ENCODE data around the gene CACNA2D4. TPM values are rescaled to one million over a fixed set of nuclear protein-coding genes. Genes with fewer than 3 reads are reported as not detected.

Gene CACNA2D4
- polyA plus RNA-seq, 6 donors from 2014 or later = 0.46 to 3.6 (median 2.7) TPM

- Mint-ChIP-seq H3K4me1 (no peaks in the 10 kb centered on the region), H3K27me3 (peaks cover 8 to 40% (median 28%) of the 10 kb centered on the region in 3 donors), H3K9me3 (peaks cover 11 to 37% (median 25%) of the 10 kb centered on the region in 7 donors), H3K27ac (no peak overlapping the region), H3K4me3 (no peak overlapping the region), H3K36me3 (peaks cover 7 to 36% of the 10 kb centered on the region in 2 donors)
- DNase-seq (no peak), ATAC-seq (ENCODE audit: low read depth in 2 of 2) (no peak)
Measured at GRCh38 chr12:1858456-1858855, 60.0 kb downstream of the CACNA2D4 start.

GRCh38 chr12:1857821-1858220 lies 60.6 kb downstream of the CACNA2D4 start:
- no peak overlapping the region for H3K27ac Mint-ChIP-seq
- H3K4me1 Mint-ChIP-seq = no peaks in the 10 kb centered on the region
- ATAC-seq (ENCODE audit: low read depth in 2 of 2) (no peak), DNase-seq (no peak)
- H3K27me3 Mint-ChIP-seq = peaks cover 5 to 42% (median 28%) of the 10 kb centered on the region in 3 donors
- peaks cover 11 to 39% (median 25%) of the 10 kb centered on the region in 7 donors for H3K9me3 Mint-ChIP-seq
- H3K4me3 Mint-ChIP-seq = no peak overlapping the region
- peaks cover 7 to 36% of the 10 kb centered on the region in 2 donors for H3K36me3 Mint-ChIP-seq

- Mint-ChIP-seq H3K4me3 (no peak overlapping the region), H3K27ac (no peak overlapping the region), H3K4me1 (no peaks in the 10 kb centered on the region), H3K9me3 (peaks cover 11 to 39% (median 25%) of the 10 kb centered on the region in 7 donors), H3K27me3 (peaks cover 5 to 42% (median 27%) of the 10 kb centered on the region in 3 donors), H3K36me3 (peaks cover 7 to 36% of the 10 kb centered on the region in 2 donors)
- DNase-seq = no peak
- no peak for ATAC-seq (ENCODE audit: low read depth in 2 of 2)
Measured at GRCh38 chr12:1857086-1857485, 61.4 kb downstream of the CACNA2D4 start.

- ATAC-seq (ENCODE audit: low read depth in 2 of 2) = no peak
- DNase-seq = no peak
- Mint-ChIP-seq H3K27ac (no peak overlapping the region), H3K27me3 (peaks cover 5 to 35% (median 21%) of the 10 kb centered on the region in 3 donors), H3K4me3 (peak overlapping the region in 2 of 8 donors; percentile 12), H3K36me3 (peaks cover 7 to 36% of the 10 kb centered on the region in 2 donors), H3K4me1 (no peaks in the 10 kb centered on the region), H3K9me3 (peaks cover 11 to 39% (median 25%) of the 10 kb centered on the region in 7 donors)
Measured at GRCh38 chr12:1855241-1855640, 63.2 kb downstream of the CACNA2D4 start.

- ATAC-seq (ENCODE audit: low read depth in 2 of 2) = no peak
- DNase-seq = no peak
- Mint-ChIP-seq H3K27me3 (peaks cover 5 to 35% (median 21%) of the 10 kb centered on the region in 3 donors), H3K27ac (no peak overlapping the region), H3K4me3 (no peak overlapping the region), H3K4me1 (no peaks in the 10 kb centered on the region), H3K9me3 (peaks cover 11 to 39% (median 25%) of the 10 kb centered on the region in 7 donors), H3K36me3 (peaks cover 7 to 36% of the 10 kb centered on the region in 2 donors)
Measured at GRCh38 chr12:1853716-1854115, 64.7 kb downstream of the CACNA2D4 start.

GRCh38 chr12:1852076-1852475 lies 66.4 kb downstream of the CACNA2D4 start:
- no peaks in the 10 kb centered on the region for H3K4me1 Mint-ChIP-seq
- H3K27me3 Mint-ChIP-seq = peaks cover 3 to 24% (median 12%) of the 10 kb centered on the region in 3 donors
- no peak for DNase-seq
- peak overlapping the region in 1 of 6 donors; percentile 4 for H3K27ac Mint-ChIP-seq
- ATAC-seq (ENCODE audit: low read depth in 2 of 2) = no peak
- peaks cover 7 to 30% of the 10 kb centered on the region in 2 donors for H3K36me3 Mint-ChIP-seq
- H3K9me3 Mint-ChIP-seq = peaks cover 11 to 35% (median 25%) of the 10 kb centered on the region in 7 donors
- H3K4me3 Mint-ChIP-seq = no peak overlapping the region

GRCh38 chr12:1851151-1851701 lies 67.2 kb downstream of the CACNA2D4 start:
- Mint-ChIP-seq H3K27me3 (peaks cover 0 to 16% (median 9%) of the 10 kb centered on the region in 3 donors), H3K4me3 (no peak overlapping the region), H3K4me1 (no peaks in the 10 kb centered on the region), H3K9me3 (peaks cover 6 to 30% (median 20%) of the 10 kb centered on the region in 7 donors), H3K27ac (no peak overlapping the region), H3K36me3 (peaks cover 5 to 21% of the 10 kb centered on the region in 2 donors)
- ATAC-seq (ENCODE audit: low read depth in 2 of 2) = no peak
- no peak for DNase-seq

- Mint-ChIP-seq H3K4me3 (no peak overlapping the region), H3K27me3 (peaks cover 0 to 7% (median 5%) of the 10 kb centered on the region in 3 donors), H3K36me3 (no peaks in the 10 kb centered on the region), H3K27ac (no peak overlapping the region), H3K9me3 (peaks cover 0 to 5% (median 2%) of the 10 kb centered on the region in 7 donors), H3K4me1 (peaks cover 4 to 9% (median 5%) of the 10 kb centered on the region in 3 donors)
- DNase-seq (no peak), ATAC-seq (ENCODE audit: low read depth in 2 of 2) (no peak)
Measured at GRCh38 chr12:1848745-1849144, 69.7 kb downstream of the CACNA2D4 start.

GRCh38 chr12:1848146-1848545 lies 70.3 kb downstream of the CACNA2D4 start:
- H3K4me1 Mint-ChIP-seq = peaks cover 7 to 9% (median 7%) of the 10 kb centered on the region in 3 donors
- H3K36me3 Mint-ChIP-seq = no peaks in the 10 kb centered on the region
- ATAC-seq (ENCODE audit: low read depth in 2 of 2) = no peak
- no peak overlapping the region for H3K27ac Mint-ChIP-seq
- H3K27me3 Mint-ChIP-seq = peaks cover 0 to 7% (median 0%) of the 10 kb centered on the region in 3 donors
- no peak for DNase-seq
- no peak overlapping the region for H3K4me3 Mint-ChIP-seq
- peaks cover 0 to 2% (median 0%) of the 10 kb centered on the region in 7 donors for H3K9me3 Mint-ChIP-seq

GRCh38 chr12:1847411-1847810 lies 71.0 kb downstream of the CACNA2D4 start:
- H3K36me3 Mint-ChIP-seq = no peaks in the 10 kb centered on the region
- no peak overlapping the region for H3K4me3 Mint-ChIP-seq
- H3K27me3 Mint-ChIP-seq = peaks cover 0 to 7% (median 4%) of the 10 kb centered on the region in 3 donors
- DNase-seq (no peak), ATAC-seq (ENCODE audit: low read depth in 2 of 2) (no peak)
- no peak overlapping the region for H3K27ac Mint-ChIP-seq
- peaks cover 12 to 15% (median 13%) of the 10 kb centered on the region in 3 donors for H3K4me1 Mint-ChIP-seq
- H3K9me3 Mint-ChIP-seq = peaks cover 0 to 2% (median 0%) of the 10 kb centered on the region in 7 donors

- H3K4me3 Mint-ChIP-seq = no peak overlapping the region
Measured at GRCh38 chr12:1846421-1847405, 71.7 kb downstream of the CACNA2D4 start.

GRCh38 chr12:1845886-1846285 lies 72.6 kb downstream of the CACNA2D4 start:
- H3K27ac Mint-ChIP-seq = no peak overlapping the region
- no peak overlapping the region for H3K4me3 Mint-ChIP-seq
- no peaks in the 10 kb centered on the region for H3K36me3 Mint-ChIP-seq
- ATAC-seq (ENCODE audit: low read depth in 2 of 2) (no peak), DNase-seq (no peak)
- H3K27me3 Mint-ChIP-seq = peaks cover 0 to 7% (median 4%) of the 10 kb centered on the region in 3 donors
- H3K4me1 Mint-ChIP-seq = peaks cover 19 to 25% (median 20%) of the 10 kb centered on the region in 3 donors
- no peaks in the 10 kb centered on the region for H3K9me3 Mint-ChIP-seq

More at GRCh38 chr12:1846421-1847405, 71.7 kb downstream of the CACNA2D4 start:
- DNase-seq (no peak), ATAC-seq (ENCODE audit: low read depth in 2 of 2) (no peak)
- Mint-ChIP-seq H3K4me1 (peaks cover 18 to 19% (median 19%) of the 10 kb centered on the region in 3 donors), H3K27ac (peak overlapping the region in 1 of 6 donors; percentile 69), H3K36me3 (no peaks in the 10 kb centered on the region), H3K9me3 (peaks cover 0 to 2% (median 0%) of the 10 kb centered on the region in 7 donors), H3K27me3 (peaks cover 0 to 7% (median 4%) of the 10 kb centered on the region in 3 donors)

GRCh38 chr12:1845427-1845826 lies 73.0 kb downstream of the CACNA2D4 start:
- H3K27me3 Mint-ChIP-seq = peaks cover 0 to 7% (median 4%) of the 10 kb centered on the region in 3 donors
- DNase-seq = no peak

More at GRCh38 chr12:1845427-1845826, 73.0 kb downstream of the CACNA2D4 start:
- H3K4me1 Mint-ChIP-seq = peaks cover 19 to 29% (median 20%) of the 10 kb centered on the region in 3 donors
- no peak overlapping the region for H3K4me3 Mint-ChIP-seq
- no peaks in the 10 kb centered on the region for H3K36me3 Mint-ChIP-seq
- no peaks in the 10 kb centered on the region for H3K9me3 Mint-ChIP-seq
- no peak overlapping the region for H3K27ac Mint-ChIP-seq
- no peak for ATAC-seq (ENCODE audit: low read depth in 2 of 2)
